Measurements from ENCODE around the gene HERC6.

Gene HERC6

DNA sequence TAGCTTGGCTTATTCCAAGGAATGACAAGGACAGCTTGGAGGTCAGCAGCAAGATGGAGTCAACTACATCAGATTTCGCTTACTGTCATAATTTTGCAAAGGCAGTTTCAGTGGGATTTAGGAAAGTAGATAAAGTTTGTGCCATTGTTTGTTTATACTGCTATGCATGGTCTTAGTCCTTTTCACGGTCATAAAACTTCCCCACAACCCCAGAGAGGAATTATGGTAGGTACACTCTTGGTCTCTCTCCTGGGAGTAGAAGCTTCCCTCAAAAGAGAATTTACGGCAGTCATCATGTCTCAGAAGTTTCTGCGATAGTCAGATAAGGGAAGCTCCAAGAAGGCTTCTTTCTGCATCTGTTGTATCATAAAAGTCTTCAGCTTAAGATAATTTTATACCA is 27.9 kb upstream of the HERC6 start:
- ATAC-seq (ENCODE audit: low read depth) (no peak), DNase-seq (ENCODE audit: low spot score) (no peak)

DNA sequence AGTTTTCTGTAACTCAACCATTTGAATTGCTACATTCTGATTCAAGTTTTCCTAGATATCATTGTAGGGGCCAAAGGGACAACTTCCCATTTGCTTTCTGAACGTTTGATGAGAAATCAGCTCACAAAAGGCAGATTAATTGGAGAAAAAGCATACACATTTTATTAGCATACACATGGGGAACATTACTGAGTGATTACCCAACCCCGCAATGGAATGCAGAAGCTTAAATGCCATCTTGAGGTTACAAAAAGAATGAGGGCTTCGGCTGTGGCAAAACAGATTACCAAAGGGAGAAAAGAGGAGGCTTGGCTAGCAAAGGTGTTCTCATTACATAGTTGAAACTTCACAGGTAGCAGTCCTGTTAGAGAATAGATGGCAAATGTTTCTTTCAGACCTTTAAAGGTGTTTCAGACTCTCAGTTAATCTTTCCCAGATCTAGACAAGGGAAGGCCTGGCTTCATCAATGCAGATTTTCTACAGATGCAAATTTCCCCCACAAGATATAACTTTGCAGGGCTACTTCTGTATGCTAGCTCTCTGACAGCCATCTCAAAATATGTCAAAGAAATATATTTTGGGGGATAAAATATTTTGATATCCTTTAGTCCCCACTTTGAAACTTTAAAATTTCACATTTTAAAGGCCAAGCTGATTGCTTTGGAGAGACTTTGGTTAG is 26.5 kb upstream of the HERC6 start:
- Histone ChIP-seq H3K27ac (ENCODE audit: poor library complexity, severe bottlenecking) (no peak overlapping the region), H3K4me3 (ENCODE audit: severe bottlenecking) (no peak overlapping the region), H3K27me3 (ENCODE audit: insufficient read depth, poor library complexity, severe bottlenecking) (no peaks in the 10 kb centered on the region), H3K9me3 (ENCODE audit: severe bottlenecking) (no peaks in the 10 kb centered on the region), H3K36me3 (ENCODE audit: low read depth) (no peaks in the 10 kb centered on the region), H3K4me1 (ENCODE audit: insufficient read depth, poor library complexity, severe bottlenecking) (peaks cover 8% of the 10 kb centered on the region)
- TF ChIP-seq, protein P1, sequence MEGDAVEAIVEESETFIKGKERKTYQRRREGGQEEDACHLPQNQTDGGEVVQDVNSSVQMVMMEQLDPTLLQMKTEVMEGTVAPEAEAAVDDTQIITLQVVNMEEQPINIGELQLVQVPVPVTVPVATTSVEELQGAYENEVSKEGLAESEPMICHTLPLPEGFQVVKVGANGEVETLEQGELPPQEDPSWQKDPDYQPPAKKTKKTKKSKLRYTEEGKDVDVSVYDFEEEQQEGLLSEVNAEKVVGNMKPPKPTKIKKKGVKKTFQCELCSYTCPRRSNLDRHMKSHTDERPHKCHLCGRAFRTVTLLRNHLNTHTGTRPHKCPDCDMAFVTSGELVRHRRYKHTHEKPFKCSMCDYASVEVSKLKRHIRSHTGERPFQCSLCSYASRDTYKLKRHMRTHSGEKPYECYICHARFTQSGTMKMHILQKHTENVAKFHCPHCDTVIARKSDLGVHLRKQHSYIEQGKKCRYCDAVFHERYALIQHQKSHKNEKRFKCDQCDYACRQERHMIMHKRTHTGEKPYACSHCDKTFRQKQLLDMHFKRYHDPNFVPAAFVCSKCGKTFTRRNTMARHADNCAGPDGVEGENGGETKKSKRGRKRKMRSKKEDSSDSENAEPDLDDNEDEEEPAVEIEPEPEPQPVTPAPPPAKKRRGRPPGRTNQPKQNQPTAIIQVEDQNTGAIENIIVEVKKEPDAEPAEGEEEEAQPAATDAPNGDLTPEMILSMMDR (IDR thresholded peaks at IDR 0.05; ENCODE audit: poor library complexity, severe bottlenecking) = peak; percentile 26
- no peak for DNase-seq (ENCODE audit: low spot score)
- peak; percentile 62; the same call in 2 of the 3 replicates for ATAC-seq (ENCODE audit: low read depth)

More for the DNA sequence above, 27.9 kb upstream of the HERC6 start:
- Histone ChIP-seq H3K27me3 (ENCODE audit: insufficient read depth, poor library complexity, severe bottlenecking) (no peaks in the 10 kb centered on the region), H3K36me3 (ENCODE audit: low read depth) (no peaks in the 10 kb centered on the region), H3K4me1 (ENCODE audit: insufficient read depth, poor library complexity, severe bottlenecking) (peaks cover 8% of the 10 kb centered on the region), H3K27ac (ENCODE audit: poor library complexity, severe bottlenecking) (no peak overlapping the region), H3K4me3 (ENCODE audit: severe bottlenecking) (no peak overlapping the region), H3K9me3 (ENCODE audit: severe bottlenecking) (no peaks in the 10 kb centered on the region)
- TF ChIP-seq, protein P1 (IDR thresholded peaks at IDR 0.05; ENCODE audit: poor library complexity, severe bottlenecking) = no peak

DNA sequence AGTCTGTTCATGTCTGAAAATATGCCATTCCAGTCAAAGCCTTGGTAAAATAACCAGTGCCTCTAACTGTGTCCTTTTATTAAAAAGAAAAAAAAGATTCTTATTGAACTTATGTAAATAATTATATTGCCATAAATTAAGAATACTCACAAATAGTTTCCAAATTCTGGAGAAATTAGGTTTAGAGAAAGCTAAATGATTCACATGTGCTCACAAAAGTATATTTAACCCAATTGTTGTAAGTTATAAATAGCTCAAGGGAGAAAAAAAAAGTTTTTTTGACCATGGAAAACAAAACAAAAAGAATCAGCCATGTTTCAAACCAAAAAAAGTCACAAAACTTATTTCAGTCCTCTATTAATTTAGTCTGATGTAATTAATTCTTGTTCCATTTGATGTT is 25.3 kb upstream of the HERC6 start:
- H3K36me3 ChIP-seq (ENCODE audit: low read depth) = no peaks in the 10 kb centered on the region
- H3K27ac ChIP-seq (ENCODE audit: poor library complexity, severe bottlenecking) = no peak overlapping the region
- H3K4me1 ChIP-seq (ENCODE audit: insufficient read depth, poor library complexity, severe bottlenecking) = peaks cover 8% of the 10 kb centered on the region
- H3K27me3 ChIP-seq (ENCODE audit: insufficient read depth, poor library complexity, severe bottlenecking) = no peaks in the 10 kb centered on the region
- no peak overlapping the region for H3K4me3 ChIP-seq (ENCODE audit: severe bottlenecking)
- H3K9me3 ChIP-seq (ENCODE audit: severe bottlenecking) = no peaks in the 10 kb centered on the region
- TF ChIP-seq, protein P1 (IDR thresholded peaks at IDR 0.05; ENCODE audit: poor library complexity, severe bottlenecking) = no peak
- ATAC-seq (ENCODE audit: low read depth) (no peak), DNase-seq (ENCODE audit: low spot score) (no peak)

DNA sequence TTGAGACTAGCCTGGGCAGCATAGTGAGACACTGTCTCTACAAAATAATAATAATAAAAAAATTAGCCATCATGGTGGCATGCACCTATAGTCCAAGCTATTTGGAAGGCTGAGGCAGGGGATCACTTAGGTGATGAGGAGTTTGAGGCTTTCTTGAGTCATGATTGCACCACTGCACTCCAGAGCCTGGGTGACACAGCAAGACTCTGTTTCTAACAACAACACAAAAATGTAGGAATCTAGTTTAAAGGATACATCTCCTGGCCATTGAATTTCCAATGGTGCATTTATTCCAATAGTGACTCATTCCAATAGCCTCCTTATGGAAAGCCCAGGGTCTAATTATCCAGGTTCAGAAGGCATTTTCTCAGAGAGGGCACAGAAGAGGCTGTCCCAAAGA is 21.9 kb upstream of the HERC6 start:
- TF ChIP-seq, protein P1 (IDR thresholded peaks at IDR 0.05; ENCODE audit: poor library complexity, severe bottlenecking) = no peak
- H3K27me3 ChIP-seq (ENCODE audit: insufficient read depth, poor library complexity, severe bottlenecking) = no peaks in the 10 kb centered on the region
- H3K27ac ChIP-seq (ENCODE audit: poor library complexity, severe bottlenecking) = no peak overlapping the region
- H3K36me3 ChIP-seq (ENCODE audit: low read depth) = no peaks in the 10 kb centered on the region
- no peak overlapping the region for H3K4me3 ChIP-seq (ENCODE audit: severe bottlenecking)
- H3K4me1 ChIP-seq (ENCODE audit: insufficient read depth, poor library complexity, severe bottlenecking) = peaks cover 8% of the 10 kb centered on the region
- DNase-seq (ENCODE audit: low spot score) (no peak), ATAC-seq (ENCODE audit: low read depth) (no peak)
- no peaks in the 10 kb centered on the region for H3K9me3 ChIP-seq (ENCODE audit: severe bottlenecking)

DNA sequence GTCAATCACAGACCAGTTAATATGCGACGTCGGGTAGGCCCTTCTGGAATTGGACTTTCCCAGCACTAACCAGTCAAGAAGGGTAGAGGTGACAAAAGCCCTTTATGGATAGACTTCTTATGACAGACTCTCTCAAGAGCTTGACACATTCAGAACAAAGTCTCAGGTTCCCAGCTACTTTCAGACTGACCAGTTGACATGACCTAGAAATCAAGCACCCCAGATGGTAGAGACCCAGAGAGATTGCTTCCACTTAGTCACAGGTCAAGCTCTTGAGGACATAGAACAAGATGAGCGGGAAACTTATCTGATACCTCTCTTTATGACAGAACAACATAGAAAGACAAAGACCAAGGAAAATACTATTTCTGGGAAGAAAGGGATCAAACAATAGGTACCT is 21.4 kb upstream of the HERC6 start:
- DNase-seq (ENCODE audit: low spot score) = no peak
- H3K27me3 ChIP-seq (ENCODE audit: insufficient read depth, poor library complexity, severe bottlenecking) = no peaks in the 10 kb centered on the region
- TF ChIP-seq, protein P1 (IDR thresholded peaks at IDR 0.05; ENCODE audit: poor library complexity, severe bottlenecking) = no peak

More for the DNA sequence above, 21.4 kb upstream of the HERC6 start:
- Histone ChIP-seq H3K4me1 (ENCODE audit: insufficient read depth, poor library complexity, severe bottlenecking) (peaks cover 3% of the 10 kb centered on the region), H3K9me3 (ENCODE audit: severe bottlenecking) (no peaks in the 10 kb centered on the region), H3K27ac (ENCODE audit: poor library complexity, severe bottlenecking) (no peak overlapping the region), H3K36me3 (ENCODE audit: low read depth) (no peaks in the 10 kb centered on the region), H3K4me3 (ENCODE audit: severe bottlenecking) (no peak overlapping the region)
- no peak for ATAC-seq (ENCODE audit: low read depth)
